ENCODE results near the gene SETD3.

SETD3 gene

DNA sequence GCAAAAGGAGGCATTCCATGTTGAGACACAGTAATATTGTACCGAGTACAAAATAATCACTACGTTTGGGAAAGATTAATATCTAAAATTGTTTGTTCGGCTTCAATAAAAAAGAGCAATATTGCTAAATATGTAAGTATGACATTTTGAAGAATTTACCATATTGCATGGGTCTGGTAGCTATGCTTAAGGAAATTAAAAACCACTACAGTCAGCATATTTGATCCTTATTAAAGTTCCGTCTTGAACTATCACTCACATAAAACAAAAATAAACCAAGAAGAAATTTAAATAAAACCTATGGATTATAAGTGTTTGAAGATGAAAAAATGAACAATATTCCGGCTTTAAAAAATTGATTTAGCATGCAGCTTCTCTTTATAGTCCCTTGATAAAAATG lies 63.8 kb downstream of the SETD3 start:
- no peak for TF ChIP-seq REST (IDR thresholded peaks at IDR 0.05; ENCODE audit: insufficient read depth in 1 of 2, low read depth in 2 of 2, low read length in 2 of 2)
- TF ChIP-seq SIN3A (IDR thresholded peaks at IDR 0.05; ENCODE audit: borderline replicate concordance, insufficient read depth, low read length), result no peak
- no peak for TF ChIP-seq FOXP2 (optimal IDR thresholded peaks at IDR 0.05; ENCODE audit: borderline replicate concordance, extremely low read depth, extremely low read length, insufficient read depth)
- no peak for TF ChIP-seq TAF1 (IDR thresholded peaks at IDR 0.05; ENCODE audit: borderline replicate concordance, insufficient read depth, low read length)
- TF ChIP-seq POLR2AphosphoS5 (IDR thresholded peaks at IDR 0.05; ENCODE audit: low read depth, low read length), result no peak

- TF ChIP-seq FOXP2 (optimal IDR thresholded peaks at IDR 0.05; ENCODE audit: borderline replicate concordance, extremely low read depth, extremely low read length, insufficient read depth) (no peak), SIN3A (IDR thresholded peaks at IDR 0.05; ENCODE audit: borderline replicate concordance, insufficient read depth, low read length) (no peak), TAF1 (IDR thresholded peaks at IDR 0.05; ENCODE audit: borderline replicate concordance, insufficient read depth, low read length) (no peak), POLR2AphosphoS5 (IDR thresholded peaks at IDR 0.05; ENCODE audit: low read depth, low read length) (no peak), REST (IDR thresholded peaks at IDR 0.05; ENCODE audit: insufficient read depth in 1 of 2, low read depth in 2 of 2, low read length in 2 of 2) (no peak)
Observed at GRCh38 chr14:99415496-99416281, 65.0 kb downstream of the SETD3 start.

- TF ChIP-seq REST (IDR thresholded peaks at IDR 0.05; ENCODE audit: insufficient read depth in 1 of 2, low read depth in 2 of 2, low read length in 2 of 2) (no peak), FOXP2 (optimal IDR thresholded peaks at IDR 0.05; ENCODE audit: borderline replicate concordance, extremely low read depth, extremely low read length, insufficient read depth) (no peak), POLR2AphosphoS5 (IDR thresholded peaks at IDR 0.05; ENCODE audit: low read depth, low read length) (no peak), SIN3A (IDR thresholded peaks at IDR 0.05; ENCODE audit: borderline replicate concordance, insufficient read depth, low read length) (no peak)
Observed at GRCh38 chr14:99413911-99414310, 66.7 kb downstream of the SETD3 start.

- TF ChIP-seq SIN3A (IDR thresholded peaks at IDR 0.05; ENCODE audit: borderline replicate concordance, insufficient read depth, low read length) (no peak), POLR2AphosphoS5 (IDR thresholded peaks at IDR 0.05; ENCODE audit: low read depth, low read length) (no peak), REST (IDR thresholded peaks at IDR 0.05; ENCODE audit: insufficient read depth in 1 of 2, low read depth in 2 of 2, low read length in 2 of 2) (no peak), FOXP2 (optimal IDR thresholded peaks at IDR 0.05; ENCODE audit: borderline replicate concordance, extremely low read depth, extremely low read length, insufficient read depth) (no peak), TAF1 (IDR thresholded peaks at IDR 0.05; ENCODE audit: borderline replicate concordance, insufficient read depth, low read length) (no peak)
Observed at GRCh38 chr14:99413172-99413571, 67.5 kb downstream of the SETD3 start.

Measured in PFSK-1 (cell line).